PC-9 (cell line): ENCODE measurements around the gene FANCI.

Source experiments
- EZH2 ChIP-seq: fragments of 200-600 bp; sonication (generic); IDR thresholded peaks from 2 replicates; pipeline ENCODE4 v1.8.0; 2017; ENCODE audit warnings: antibody characterized with exemption, low read depth
- TF ChIP-seq, protein P1 (sequence below): fragments of 200-600 bp; sonication (generic); conservative IDR thresholded peaks from 2 replicates; pipeline ENCODE4 v1.6.1; 2017; ENCODE audit warnings: mixed run types, antibody characterized with exemption, mild to moderate bottlenecking, moderate library complexity

DNA sequence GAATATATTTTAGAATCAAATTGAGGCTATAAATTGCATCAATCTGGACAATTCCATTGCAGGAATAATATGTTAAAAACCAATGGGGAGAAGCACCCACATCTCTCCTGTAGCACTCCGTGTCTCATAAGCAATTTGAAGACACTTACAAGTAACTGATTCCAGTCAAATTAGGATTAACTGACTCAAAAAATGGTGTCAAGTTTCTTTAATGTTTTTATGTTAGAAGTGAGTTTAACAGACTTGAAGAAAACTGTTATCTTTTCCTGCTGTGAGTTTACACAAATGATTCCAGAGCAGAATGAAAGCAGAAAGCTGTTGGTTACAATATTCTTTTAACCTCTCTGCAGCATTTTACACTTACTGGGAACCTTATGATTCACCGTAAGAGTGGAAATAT, 45.6 kb upstream of the FANCI start:
- TF ChIP-seq, protein P1, sequence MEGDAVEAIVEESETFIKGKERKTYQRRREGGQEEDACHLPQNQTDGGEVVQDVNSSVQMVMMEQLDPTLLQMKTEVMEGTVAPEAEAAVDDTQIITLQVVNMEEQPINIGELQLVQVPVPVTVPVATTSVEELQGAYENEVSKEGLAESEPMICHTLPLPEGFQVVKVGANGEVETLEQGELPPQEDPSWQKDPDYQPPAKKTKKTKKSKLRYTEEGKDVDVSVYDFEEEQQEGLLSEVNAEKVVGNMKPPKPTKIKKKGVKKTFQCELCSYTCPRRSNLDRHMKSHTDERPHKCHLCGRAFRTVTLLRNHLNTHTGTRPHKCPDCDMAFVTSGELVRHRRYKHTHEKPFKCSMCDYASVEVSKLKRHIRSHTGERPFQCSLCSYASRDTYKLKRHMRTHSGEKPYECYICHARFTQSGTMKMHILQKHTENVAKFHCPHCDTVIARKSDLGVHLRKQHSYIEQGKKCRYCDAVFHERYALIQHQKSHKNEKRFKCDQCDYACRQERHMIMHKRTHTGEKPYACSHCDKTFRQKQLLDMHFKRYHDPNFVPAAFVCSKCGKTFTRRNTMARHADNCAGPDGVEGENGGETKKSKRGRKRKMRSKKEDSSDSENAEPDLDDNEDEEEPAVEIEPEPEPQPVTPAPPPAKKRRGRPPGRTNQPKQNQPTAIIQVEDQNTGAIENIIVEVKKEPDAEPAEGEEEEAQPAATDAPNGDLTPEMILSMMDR, result no peak
- TF ChIP-seq EZH2, result no peak
